Activated T-cell treated with anti-CD3 and anti-CD28 coated beads for 4 hours (primary cell): Measurements from ENCODE around the gene SYDE1.
"Not testable (repeated sequence)": the region's sequence is repeated elsewhere in the genome, so short reads cannot be mapped to it uniquely, and the experiment has no call there.

Source experiments
- DNase-seq: peaks from one replicate; pipeline ENCODE4 v3.0.0-alpha.2; 2020

SYDE1 gene

GRCh38 chr19:15107061-15108010 is at the start of gene SYDE1:
Gene SYDE1 (plus strand): TSS chr19:15107401. CDS start chr19:15107434, 33 bp downstream.
- no peak for DNase-seq

GRCh38 chr19:15062036-15062435 is 45.2 kb upstream of the SYDE1 start:
- DNase-seq = no peak

GRCh38 chr19:15070386-15070785 is 36.8 kb upstream of the SYDE1 start:
- DNase-seq = not testable (repeated sequence)

GRCh38 chr19:15072930-15073647 is 34.1 kb upstream of the SYDE1 start:
- DNase-seq = no peak

- no peak for DNase-seq
Observed at GRCh38 chr19:15074371-15074770, 32.8 kb upstream of the SYDE1 start.

- DNase-seq = no peak
Observed at GRCh38 chr19:15075806-15076205, 31.4 kb upstream of the SYDE1 start.

GRCh38 chr19:15080002-15080401 is 27.2 kb upstream of the SYDE1 start:
- not testable (repeated sequence) for DNase-seq

GRCh38 chr19:15081911-15082310 is 25.3 kb upstream of the SYDE1 start, which contains the start of gene OR1I1:
Gene OR1I1 (plus strand): TSS chr19:15082211. CDS start chr19:15087066, 4,855 bp downstream.
- DNase-seq = no peak

- no peak for DNase-seq
Observed at GRCh38 chr19:15087182-15087581, 20.0 kb upstream of the SYDE1 start.

- peak; percentile 36 for DNase-seq
Observed at GRCh38 chr19:15091918-15092753, 15.1 kb upstream of the SYDE1 start.

GRCh38 chr19:15093001-15093400 is 14.2 kb upstream of the SYDE1 start:
- DNase-seq = no peak

- DNase-seq = no peak
Observed at GRCh38 chr19:15096223-15096622, 11.0 kb upstream of the SYDE1 start.

GRCh38 chr19:15097980-15098379 is 9.2 kb upstream of the SYDE1 start:
- not testable (repeated sequence) for DNase-seq

GRCh38 chr19:15098460-15098859 is 8.7 kb upstream of the SYDE1 start:
- DNase-seq = no peak

- DNase-seq = no peak
Observed at GRCh38 chr19:15099017-15099582, 8.1 kb upstream of the SYDE1 start.

GRCh38 chr19:15101479-15102082 is 5.6 kb upstream of the SYDE1 start:
- peak; percentile 46 for DNase-seq

- DNase-seq = no peak
Observed at GRCh38 chr19:15104003-15104402, 3.2 kb upstream of the SYDE1 start.

- DNase-seq = no peak
Observed at GRCh38 chr19:15104411-15104810, 2.8 kb upstream of the SYDE1 start.

GRCh38 chr19:15105044-15105443 is 2.2 kb upstream of the SYDE1 start:
- no peak for DNase-seq

GRCh38 chr19:15108145-15108844 is 1.1 kb downstream of the SYDE1 start:
- no peak for DNase-seq
